Measurements from ENCODE around the gene CDC42SE2.
"Not testable (repeated sequence)": the region's sequence is repeated elsewhere in the genome, so short reads cannot be mapped to it uniquely, and the experiment has no call there.

CDC42SE2 gene

GRCh38 chr5:131366428-131366827 lies 102.6 kb downstream of the CDC42SE2 start:
- DNase-seq (ENCODE audit: low read depth, low spot score), result no peak

- no peak for DNase-seq (ENCODE audit: low read depth, low spot score)
Measured at GRCh38 chr5:131367219-131367860, 103.5 kb downstream of the CDC42SE2 start.

GRCh38 chr5:131368866-131369265 lies 105.0 kb downstream of the CDC42SE2 start:
- DNase-seq (ENCODE audit: low read depth, low spot score), result no peak

- DNase-seq (ENCODE audit: low read depth, low spot score), result no peak
Measured at GRCh38 chr5:131369558-131369957, 105.7 kb downstream of the CDC42SE2 start.

GRCh38 chr5:131371835-131372234 lies 108.0 kb downstream of the CDC42SE2 start:
- DNase-seq (ENCODE audit: low read depth, low spot score), result no peak

- no peak for DNase-seq (ENCODE audit: low read depth, low spot score)
Measured at GRCh38 chr5:131373265-131373664, 109.4 kb downstream of the CDC42SE2 start.

GRCh38 chr5:131375351-131375750 lies 111.5 kb downstream of the CDC42SE2 start:
- DNase-seq (ENCODE audit: low read depth, low spot score), result no peak

GRCh38 chr5:131377346-131377745 lies 113.5 kb downstream of the CDC42SE2 start:
- DNase-seq (ENCODE audit: low read depth, low spot score), result no peak

GRCh38 chr5:131377785-131378325 lies 114.0 kb downstream of the CDC42SE2 start:
- no peak for DNase-seq (ENCODE audit: low read depth, low spot score)

- DNase-seq (ENCODE audit: low read depth, low spot score), result no peak
Measured at GRCh38 chr5:131378721-131379541, 115.1 kb downstream of the CDC42SE2 start.

GRCh38 chr5:131379723-131380122 lies 115.9 kb downstream of the CDC42SE2 start:
- peak; percentile 68 for DNase-seq (ENCODE audit: low read depth, low spot score)

GRCh38 chr5:131380238-131380637 lies 116.4 kb downstream of the CDC42SE2 start:
- DNase-seq (ENCODE audit: low read depth, low spot score), result not testable (repeated sequence)

- no peak for DNase-seq (ENCODE audit: low read depth, low spot score)
Measured at GRCh38 chr5:131381021-131381420, 117.2 kb downstream of the CDC42SE2 start.

GRCh38 chr5:131381777-131382176 lies 117.9 kb downstream of the CDC42SE2 start:
- no peak for DNase-seq (ENCODE audit: low read depth, low spot score)

- peak; percentile 36 for DNase-seq (ENCODE audit: low read depth, low spot score)
Measured at GRCh38 chr5:131382407-131383395, 118.8 kb downstream of the CDC42SE2 start.

- no peak for DNase-seq (ENCODE audit: low read depth, low spot score)
Measured at GRCh38 chr5:131384173-131384572, 120.3 kb downstream of the CDC42SE2 start.

- DNase-seq (ENCODE audit: low read depth, low spot score), result no peak
Measured at GRCh38 chr5:131384616-131385214, 120.9 kb downstream of the CDC42SE2 start.

- no peak for DNase-seq (ENCODE audit: low read depth, low spot score)
Measured at GRCh38 chr5:131386124-131386523, 122.3 kb downstream of the CDC42SE2 start.

- peak; percentile 41 for DNase-seq (ENCODE audit: low read depth, low spot score)
Measured at GRCh38 chr5:131386779-131387178, 122.9 kb downstream of the CDC42SE2 start.

GRCh38 chr5:131387255-131387654 lies 123.4 kb downstream of the CDC42SE2 start:
- no peak for DNase-seq (ENCODE audit: low read depth, low spot score)

Measured in astrocyte of the hippocampus (primary cell).